Vagina (tissue), 2 donors: ENCODE results near the gene BACE1.

Source experiments
- POLR2A ChIP-seq, 2 donors: fragments of 450-650 bp; IDR thresholded peaks; one replicate each; pipeline ENCODE4 v1.6.1; 2017; ENCODE audit warnings: antibody characterized with exemption in 2 of 2, mild to moderate bottlenecking in 2 of 2, moderate library complexity in 2 of 2
- POLR2AphosphoS5 ChIP-seq, 2 donors: sonication (generic); formaldehyde crosslinking; IDR thresholded peaks; one replicate each; pipeline ENCODE4 v1.9.0; 2017; ENCODE audit warnings: antibody characterized with exemption in 2 of 2, mild to moderate bottlenecking in 2 of 2, low read depth in 1 of 2; ENCODE audit not compliant: insufficient read depth in 1 of 2
- TF ChIP-seq, protein P1 (sequence below), 3 experiments: fragments of 450-650 bp in 2 of 3; fragments of 200-600 bp in 1 of 3; sonication (generic) in 1 of 3; IDR thresholded peaks; one replicate each; pipeline ENCODE4 v1.5.1; 2017 to 2019; ENCODE audit warnings: antibody characterized with exemption in 3 of 3, mild to moderate bottlenecking in 2 of 3, moderate library complexity in 2 of 3

DNA sequence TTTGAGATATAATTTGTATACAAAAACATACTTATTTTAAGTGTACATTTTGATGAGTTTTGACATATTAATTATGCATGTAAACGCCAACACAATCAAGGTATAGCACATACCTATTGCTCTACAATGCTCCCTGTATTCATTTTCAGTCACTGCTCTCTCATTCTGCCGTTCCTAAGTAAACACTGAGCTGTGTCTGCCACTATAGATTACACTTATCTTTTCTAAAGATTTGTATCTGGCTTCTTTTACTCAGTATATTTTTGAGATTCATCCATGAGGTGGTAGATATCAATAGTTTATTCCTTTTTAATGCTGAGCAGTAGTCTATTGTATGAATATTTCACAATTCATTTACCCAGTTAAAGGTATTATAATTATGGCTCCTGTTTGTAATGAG is 50.3 kb downstream of the BACE1 start:
- TF ChIP-seq, protein P1, sequence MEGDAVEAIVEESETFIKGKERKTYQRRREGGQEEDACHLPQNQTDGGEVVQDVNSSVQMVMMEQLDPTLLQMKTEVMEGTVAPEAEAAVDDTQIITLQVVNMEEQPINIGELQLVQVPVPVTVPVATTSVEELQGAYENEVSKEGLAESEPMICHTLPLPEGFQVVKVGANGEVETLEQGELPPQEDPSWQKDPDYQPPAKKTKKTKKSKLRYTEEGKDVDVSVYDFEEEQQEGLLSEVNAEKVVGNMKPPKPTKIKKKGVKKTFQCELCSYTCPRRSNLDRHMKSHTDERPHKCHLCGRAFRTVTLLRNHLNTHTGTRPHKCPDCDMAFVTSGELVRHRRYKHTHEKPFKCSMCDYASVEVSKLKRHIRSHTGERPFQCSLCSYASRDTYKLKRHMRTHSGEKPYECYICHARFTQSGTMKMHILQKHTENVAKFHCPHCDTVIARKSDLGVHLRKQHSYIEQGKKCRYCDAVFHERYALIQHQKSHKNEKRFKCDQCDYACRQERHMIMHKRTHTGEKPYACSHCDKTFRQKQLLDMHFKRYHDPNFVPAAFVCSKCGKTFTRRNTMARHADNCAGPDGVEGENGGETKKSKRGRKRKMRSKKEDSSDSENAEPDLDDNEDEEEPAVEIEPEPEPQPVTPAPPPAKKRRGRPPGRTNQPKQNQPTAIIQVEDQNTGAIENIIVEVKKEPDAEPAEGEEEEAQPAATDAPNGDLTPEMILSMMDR (IDR thresholded peaks at IDR 0.05) = no peak
- TF ChIP-seq POLR2A (IDR thresholded peaks at IDR 0.05) (no peak), POLR2AphosphoS5 (IDR thresholded peaks at IDR 0.05; ENCODE audit: insufficient read depth in 1 of 2, low read depth in 1 of 2) (no peak)
